Measurements from ENCODE around the gene NANOS2.

Gene NANOS2

DNA sequence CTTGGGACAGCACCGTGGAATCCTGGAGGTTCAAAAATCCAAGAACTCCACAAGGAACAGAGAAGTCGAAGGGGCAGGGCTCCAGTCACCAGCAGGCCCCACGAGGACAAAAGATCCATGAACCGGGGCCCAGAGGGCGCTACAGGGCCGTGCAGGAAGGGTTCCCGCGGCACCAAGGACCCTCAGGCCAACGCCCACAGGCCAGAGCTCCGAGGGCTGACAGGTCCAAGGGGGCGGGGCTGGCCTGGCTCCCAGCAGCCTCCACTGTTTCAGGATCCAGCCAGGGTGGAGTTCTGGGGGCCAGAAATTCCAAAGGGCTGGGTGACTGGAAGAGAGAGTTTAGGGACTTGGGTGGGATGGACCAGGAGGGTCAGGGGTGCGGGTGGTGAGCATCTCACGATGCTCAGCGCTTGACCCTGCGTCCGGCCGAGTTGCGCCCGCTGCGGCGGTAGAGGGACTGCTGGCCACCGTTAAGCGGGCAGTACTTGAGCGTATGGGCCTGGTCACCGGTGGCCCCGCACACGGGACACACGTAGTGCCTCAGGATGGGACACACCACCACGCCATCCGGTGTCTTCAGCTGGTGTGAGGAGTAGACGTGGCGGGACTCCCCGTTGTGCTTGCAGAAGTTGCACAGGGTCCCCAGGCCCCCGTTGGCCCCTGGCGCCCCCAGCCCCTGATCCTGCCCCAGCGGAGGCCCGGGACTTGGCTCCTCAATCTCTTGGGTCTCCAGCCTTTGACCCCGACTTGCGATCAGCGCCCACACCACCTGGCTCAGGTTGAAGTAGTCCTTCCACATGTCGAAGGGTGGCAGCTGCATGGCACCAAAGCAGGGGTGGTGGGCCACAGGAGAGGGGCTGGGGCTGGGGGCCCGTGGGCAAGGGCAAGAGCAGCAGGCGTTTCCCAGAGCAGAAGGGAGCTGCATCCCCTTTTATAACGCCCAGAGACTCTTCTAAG, at the start of gene NANOS2:
Gene NANOS2 (minus strand): TSS at position 905 of the 957 bp plus-strand sequence. CDS start 85 bp downstream, at position 820.
- Histone ChIP-seq H3K9ac (ENCODE audit: low read depth, low read length) (no peak within 1 kb of the TSS), H3K9me3 (ENCODE audit: control insufficient read depth, insufficient read depth, low read length) (no peaks in the 10 kb centered on the region), H3K27ac (ENCODE audit: low read depth, low read length) (no peak within 1 kb of the TSS), H3K27me3 (ENCODE audit: control insufficient read depth, insufficient read depth, low read length) (no peaks in the 10 kb centered on the region), H3K4me1 (ENCODE audit: control insufficient read depth, insufficient read depth, low read length) (no peaks in the 10 kb centered on the region), H3K36me3 (ENCODE audit: control insufficient read depth, insufficient read depth, low read length) (no peaks in the 10 kb centered on the region), H3K4me3 (ENCODE audit: low read depth, low read length) (no peak within 1 kb of the TSS)

DNA sequence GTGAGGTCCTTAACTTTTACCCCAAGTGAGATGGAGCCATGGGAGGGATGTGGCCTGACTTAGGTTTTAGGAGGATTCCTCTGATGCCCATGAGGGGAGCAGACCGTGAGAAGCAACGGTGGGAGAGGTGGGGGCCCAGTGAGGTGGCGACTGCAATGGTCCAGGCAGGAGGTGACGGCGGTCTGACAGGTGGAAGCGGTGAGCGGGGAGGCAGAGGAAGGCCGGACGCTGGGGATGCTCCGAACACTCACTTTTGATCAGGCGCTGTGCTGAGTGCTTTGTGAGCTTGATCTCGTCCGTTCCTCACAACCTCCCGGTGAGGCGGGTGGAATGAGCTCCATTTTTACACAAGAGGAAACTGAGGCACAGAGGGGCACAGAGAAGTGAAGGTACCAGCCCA, 47.4 kb upstream of the NANOS2 start:
- no peak overlapping the region for H3K4me3 ChIP-seq (ENCODE audit: low read depth, low read length)
- peaks cover 2% of the 10 kb centered on the region; the same call in 1 of the 2 replicates for H3K4me1 ChIP-seq (ENCODE audit: control insufficient read depth, insufficient read depth, low read length)
- H3K27me3 ChIP-seq (ENCODE audit: control insufficient read depth, insufficient read depth, low read length), result no peaks in the 10 kb centered on the region
- no peak overlapping the region for H3K27ac ChIP-seq (ENCODE audit: low read depth, low read length)
- no peak overlapping the region for H3K9ac ChIP-seq (ENCODE audit: low read depth, low read length)
- H3K9me3 ChIP-seq (ENCODE audit: control insufficient read depth, insufficient read depth, low read length), result no peaks in the 10 kb centered on the region
- peaks cover 7% of the 10 kb centered on the region; the same call in 1 of the 2 replicates for H3K36me3 ChIP-seq (ENCODE audit: control insufficient read depth, insufficient read depth, low read length)

DNA sequence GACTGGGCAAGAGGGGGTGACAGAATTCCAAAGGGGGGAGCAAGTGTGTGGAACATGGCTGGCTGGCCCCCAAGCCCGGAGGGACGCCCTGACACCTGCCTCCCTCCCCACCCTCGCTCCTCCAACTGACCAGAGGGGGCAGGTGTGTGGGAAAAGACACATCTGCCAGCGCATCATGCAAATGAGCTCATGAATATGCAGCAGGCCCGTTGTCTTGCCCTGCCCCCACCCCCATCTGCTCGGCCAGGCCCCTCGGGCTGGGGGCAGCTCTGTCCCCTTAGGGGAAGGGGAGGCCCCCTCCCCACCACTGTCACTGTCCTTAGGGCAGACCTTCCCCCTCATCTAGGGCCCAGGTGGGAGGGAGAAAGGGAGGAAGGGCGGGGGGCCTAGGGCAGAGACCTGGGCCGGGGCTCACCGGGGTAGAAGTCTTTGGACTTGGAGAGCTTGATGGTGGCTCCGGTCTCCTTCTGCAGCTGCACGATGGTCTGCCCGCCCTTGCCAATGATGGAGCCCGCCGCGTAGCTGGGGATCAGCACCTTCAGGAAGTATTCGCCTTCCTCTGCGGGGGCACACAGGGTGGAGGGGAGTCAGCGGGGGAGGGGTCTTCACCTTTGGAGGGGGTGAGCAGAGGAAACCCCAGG, 46.1 kb upstream of the NANOS2 start:
- H3K4me3 ChIP-seq (ENCODE audit: low read depth, low read length), result peak overlapping the region; percentile 45; the same call in 1 of the 2 replicates
- no peak overlapping the region for H3K9ac ChIP-seq (ENCODE audit: low read depth, low read length)
- peaks cover 7% of the 10 kb centered on the region; the same call in 1 of the 2 replicates for H3K36me3 ChIP-seq (ENCODE audit: control insufficient read depth, insufficient read depth, low read length)
- H3K27ac ChIP-seq (ENCODE audit: low read depth, low read length), result no peak overlapping the region
- no peaks in the 10 kb centered on the region for H3K9me3 ChIP-seq (ENCODE audit: control insufficient read depth, insufficient read depth, low read length)
- no peaks in the 10 kb centered on the region for H3K27me3 ChIP-seq (ENCODE audit: control insufficient read depth, insufficient read depth, low read length)
- H3K4me1 ChIP-seq (ENCODE audit: control insufficient read depth, insufficient read depth, low read length), result no peaks in the 10 kb centered on the region; the same call in 1 of the 2 replicates

DNA sequence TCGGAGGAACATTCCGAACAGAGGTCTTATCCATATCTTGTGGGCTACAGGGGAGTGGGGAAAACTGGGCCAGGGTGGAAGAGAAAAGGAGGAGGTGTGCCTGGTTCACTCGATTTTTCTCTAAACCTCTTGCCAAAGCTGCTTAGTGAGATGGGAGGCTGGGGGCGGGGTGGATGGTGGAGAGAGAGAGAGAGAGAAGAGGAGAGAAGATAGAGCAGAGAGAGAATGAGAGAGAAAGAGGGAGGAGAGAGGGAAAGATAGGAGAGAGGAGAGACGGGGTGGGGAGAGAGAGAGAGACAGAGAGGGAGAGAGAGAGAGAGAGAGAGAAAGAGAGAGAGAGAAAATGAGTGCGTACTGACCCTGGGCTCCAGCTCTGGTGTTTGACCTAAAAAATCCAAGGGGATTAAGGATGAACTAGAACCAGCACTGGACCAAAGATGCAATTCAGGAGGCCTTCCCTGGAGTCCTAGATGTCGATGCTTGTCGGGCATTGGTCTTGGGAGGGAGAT, 45.0 kb upstream of the NANOS2 start:
- Histone ChIP-seq H3K4me3 (ENCODE audit: low read depth, low read length) (no peak overlapping the region), H3K9me3 (ENCODE audit: control insufficient read depth, insufficient read depth, low read length) (no peaks in the 10 kb centered on the region), H3K4me1 (ENCODE audit: control insufficient read depth, insufficient read depth, low read length) (no peaks in the 10 kb centered on the region; the same call in 1 of the 2 replicates), H3K36me3 (ENCODE audit: control insufficient read depth, insufficient read depth, low read length) (peaks cover 7% of the 10 kb centered on the region; the same call in 1 of the 2 replicates), H3K27me3 (ENCODE audit: control insufficient read depth, insufficient read depth, low read length) (no peaks in the 10 kb centered on the region), H3K9ac (ENCODE audit: low read depth, low read length) (no peak overlapping the region), H3K27ac (ENCODE audit: low read depth, low read length) (no peak overlapping the region)

DNA sequence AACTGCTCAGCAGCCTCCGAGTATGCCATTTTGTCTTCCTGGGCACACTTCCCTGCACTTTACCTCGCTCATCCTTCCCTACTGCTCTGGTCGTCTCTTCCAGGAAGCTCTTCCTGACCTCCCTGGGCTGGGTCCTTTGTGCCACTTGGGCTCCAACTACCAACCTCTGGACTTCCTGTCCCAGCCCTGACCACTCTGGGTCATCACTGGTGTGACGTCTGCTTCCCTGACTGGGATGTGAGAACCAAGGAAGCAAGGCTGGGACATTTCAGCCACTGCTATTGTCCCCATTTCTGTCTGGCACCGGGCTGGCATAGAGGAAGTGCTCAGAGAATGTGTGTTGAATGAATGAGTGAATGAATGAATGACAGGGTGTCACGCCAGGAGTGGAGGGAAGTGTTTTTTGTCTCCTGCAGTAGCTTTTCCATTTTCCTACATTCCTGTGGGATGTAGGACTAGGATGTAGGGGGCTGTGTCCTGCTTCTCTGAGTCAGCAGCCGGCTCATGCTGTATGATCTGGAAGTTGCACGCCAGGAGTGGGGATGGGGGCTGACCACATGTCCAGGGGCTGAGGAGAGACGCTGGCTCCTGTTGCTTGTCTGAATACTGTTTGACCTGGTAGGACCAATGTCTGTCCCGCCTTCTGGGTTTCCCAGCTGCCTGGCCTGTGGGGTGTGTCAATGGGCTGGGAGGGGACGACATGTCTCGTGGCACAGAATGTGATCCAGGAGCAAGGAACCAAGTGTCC, 44.4 kb upstream of the NANOS2 start:
- Histone ChIP-seq H3K27me3 (ENCODE audit: control insufficient read depth, insufficient read depth, low read length) (no peaks in the 10 kb centered on the region), H3K4me3 (ENCODE audit: low read depth, low read length) (no peak overlapping the region), H3K9me3 (ENCODE audit: control insufficient read depth, insufficient read depth, low read length) (no peaks in the 10 kb centered on the region), H3K9ac (ENCODE audit: low read depth, low read length) (no peak overlapping the region), H3K36me3 (ENCODE audit: control insufficient read depth, insufficient read depth, low read length) (peaks cover 7% of the 10 kb centered on the region; the same call in 1 of the 2 replicates), H3K27ac (ENCODE audit: low read depth, low read length) (no peak overlapping the region), H3K4me1 (ENCODE audit: control insufficient read depth, insufficient read depth, low read length) (no peaks in the 10 kb centered on the region; the same call in 1 of the 2 replicates)

DNA sequence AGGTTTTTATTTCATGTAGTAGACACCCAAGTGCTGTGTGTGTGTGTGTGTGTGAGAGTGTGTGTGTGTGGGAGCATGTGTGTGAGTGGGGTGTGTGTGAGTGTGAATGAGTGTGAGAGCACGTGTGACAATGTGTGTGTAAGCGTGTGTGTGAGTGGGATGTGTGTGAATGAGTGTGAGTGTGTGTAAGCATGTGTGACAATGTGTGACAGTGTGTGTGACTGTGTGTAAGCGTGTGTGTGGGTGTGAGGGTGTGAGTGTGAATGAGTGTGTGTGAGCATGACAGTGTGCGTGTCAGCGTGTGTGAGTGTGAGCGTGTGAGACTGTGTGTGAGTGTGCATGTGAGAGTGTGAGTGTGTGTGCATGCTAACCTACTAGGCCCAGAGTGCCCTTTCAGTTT, 43.7 kb upstream of the NANOS2 start:
- Histone ChIP-seq H3K27me3 (ENCODE audit: control insufficient read depth, insufficient read depth, low read length) (no peaks in the 10 kb centered on the region), H3K4me1 (ENCODE audit: control insufficient read depth, insufficient read depth, low read length) (no peaks in the 10 kb centered on the region; the same call in 1 of the 2 replicates), H3K27ac (ENCODE audit: low read depth, low read length) (no peak overlapping the region), H3K36me3 (ENCODE audit: control insufficient read depth, insufficient read depth, low read length) (peaks cover 7% of the 10 kb centered on the region; the same call in 1 of the 2 replicates), H3K4me3 (ENCODE audit: low read depth, low read length) (no peak overlapping the region), H3K9ac (ENCODE audit: low read depth, low read length) (no peak overlapping the region), H3K9me3 (ENCODE audit: control insufficient read depth, insufficient read depth, low read length) (no peaks in the 10 kb centered on the region)

DNA sequence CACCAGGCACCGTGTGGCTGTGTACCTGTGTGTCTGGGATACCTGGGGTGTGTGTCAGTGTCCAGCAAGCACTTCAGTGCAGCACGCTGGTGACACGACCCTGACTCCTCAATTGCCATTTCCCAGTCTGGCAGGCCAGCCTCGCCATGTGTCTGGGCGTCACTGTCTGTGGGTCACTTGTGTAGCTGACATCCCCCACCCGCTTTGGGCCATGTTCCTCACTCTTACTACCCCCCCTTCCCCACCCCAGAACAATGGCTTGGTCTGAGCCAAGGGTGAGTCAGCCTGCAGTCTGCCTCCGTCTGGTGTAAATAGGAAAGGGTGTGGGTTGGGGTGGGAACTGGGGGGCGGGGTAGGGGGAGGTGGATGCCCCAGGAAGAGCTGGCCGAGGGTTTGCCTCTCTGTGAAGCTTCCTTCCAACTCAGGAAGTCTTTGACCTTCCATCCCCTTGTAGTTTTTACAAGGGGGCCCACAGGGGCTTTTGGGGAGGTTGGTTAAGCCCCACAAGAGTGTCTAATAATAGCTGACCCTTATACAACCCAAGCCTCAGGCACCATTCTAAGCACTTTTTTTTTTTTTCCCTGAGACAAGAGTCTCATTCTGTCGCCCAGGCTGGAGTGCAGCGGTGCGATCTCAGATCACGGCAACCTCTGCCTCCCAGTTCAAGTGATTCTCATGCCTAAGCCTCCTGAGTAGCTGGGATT, 41.5 kb upstream of the NANOS2 start:
- Histone ChIP-seq H3K9ac (ENCODE audit: low read depth, low read length) (no peak overlapping the region), H3K4me3 (ENCODE audit: low read depth, low read length) (no peak overlapping the region), H3K9me3 (ENCODE audit: control insufficient read depth, insufficient read depth, low read length) (no peaks in the 10 kb centered on the region), H3K27me3 (ENCODE audit: control insufficient read depth, insufficient read depth, low read length) (no peaks in the 10 kb centered on the region), H3K36me3 (ENCODE audit: control insufficient read depth, insufficient read depth, low read length) (peaks cover 7% of the 10 kb centered on the region; the same call in 1 of the 2 replicates), H3K27ac (ENCODE audit: low read depth, low read length) (no peak overlapping the region), H3K4me1 (ENCODE audit: control insufficient read depth, insufficient read depth, low read length) (no peaks in the 10 kb centered on the region; the same call in 1 of the 2 replicates)

DNA sequence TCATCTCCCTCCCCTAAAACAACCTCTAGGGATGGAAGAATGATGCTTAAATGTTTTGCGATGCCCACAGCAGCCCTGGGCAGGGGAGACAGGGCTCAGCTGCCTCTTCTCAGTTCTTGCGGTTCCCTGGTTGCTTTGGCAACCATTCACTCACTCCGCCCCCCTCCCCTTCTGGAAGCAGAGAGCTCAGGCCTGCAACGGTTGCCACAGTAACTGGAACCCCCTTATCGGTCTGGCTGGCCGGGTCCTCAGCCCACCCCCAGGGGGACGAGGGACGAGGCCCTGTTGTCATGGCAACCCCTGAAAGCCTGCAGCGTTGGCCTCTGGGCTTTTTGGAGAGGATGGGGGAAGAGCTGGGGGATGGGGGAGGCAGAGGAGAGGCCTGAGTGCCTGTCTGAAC, 39.6 kb upstream of the NANOS2 start:
- H3K4me1 ChIP-seq (ENCODE audit: control insufficient read depth, insufficient read depth, low read length), result no peaks in the 10 kb centered on the region
- H3K27ac ChIP-seq (ENCODE audit: low read depth, low read length), result no peak overlapping the region
- no peaks in the 10 kb centered on the region for H3K9me3 ChIP-seq (ENCODE audit: control insufficient read depth, insufficient read depth, low read length)
- no peaks in the 10 kb centered on the region for H3K27me3 ChIP-seq (ENCODE audit: control insufficient read depth, insufficient read depth, low read length)
- no peak overlapping the region for H3K9ac ChIP-seq (ENCODE audit: low read depth, low read length)
- H3K4me3 ChIP-seq (ENCODE audit: low read depth, low read length), result no peak overlapping the region
- H3K36me3 ChIP-seq (ENCODE audit: control insufficient read depth, insufficient read depth, low read length), result peaks cover 7% of the 10 kb centered on the region; the same call in 1 of the 2 replicates

DNA sequence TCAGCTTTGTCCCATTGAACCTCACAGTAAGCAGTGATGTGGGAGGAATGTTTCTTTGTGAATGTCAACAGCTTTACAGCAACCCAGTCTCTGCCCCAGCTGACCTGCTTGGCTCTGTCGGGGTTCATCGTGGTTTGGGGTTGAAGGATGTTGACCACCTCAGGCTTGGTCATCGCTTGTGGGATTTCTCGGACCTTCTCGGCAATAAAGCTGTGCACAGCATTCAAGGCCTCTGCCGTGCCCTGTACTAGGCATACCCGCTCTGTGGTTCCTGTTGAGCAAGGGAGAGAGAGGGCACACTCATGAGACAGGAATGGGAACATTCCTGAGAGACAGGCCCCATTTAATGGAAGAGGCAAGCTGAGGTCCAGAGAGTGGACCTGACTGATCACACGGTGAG, 39.1 kb upstream of the NANOS2 start:
- Histone ChIP-seq H3K9ac (ENCODE audit: low read depth, low read length) (no peak overlapping the region), H3K27me3 (ENCODE audit: control insufficient read depth, insufficient read depth, low read length) (no peaks in the 10 kb centered on the region), H3K4me3 (ENCODE audit: low read depth, low read length) (0 out of 2 replicates have a peak overlapping the region, but pooled peaks have one; percentile 78), H3K9me3 (ENCODE audit: control insufficient read depth, insufficient read depth, low read length) (no peaks in the 10 kb centered on the region), H3K4me1 (ENCODE audit: control insufficient read depth, insufficient read depth, low read length) (no peaks in the 10 kb centered on the region), H3K36me3 (ENCODE audit: control insufficient read depth, insufficient read depth, low read length) (peaks cover 3% of the 10 kb centered on the region; the same call in 1 of the 2 replicates), H3K27ac (ENCODE audit: low read depth, low read length) (peak overlapping the region; percentile 84)

Measured in HUES48 (cell line).